Testis (tissue), 3 donors: ENCODE data around the gene MAGI2. TPM values are rescaled to one million over a fixed set of nuclear protein-coding genes. Genes with fewer than 3 reads are reported as not detected.

Source experiments
- DNase-seq: peaks from one replicate; pipeline ENCODE4 v3.0.0-alpha.2; 2019
- H3K27ac ChIP-seq, 2 donors: fragments of 200-600 bp; sonication (generic); one replicate each; pipeline ENCODE4 v1.5.1; 2019
- H3K27me3 ChIP-seq: fragments of 200-600 bp; sonication (generic); one replicate; pipeline ENCODE4 v1.5.1; 2019
- H3K36me3 ChIP-seq: fragments of 200-600 bp; sonication (generic); one replicate; pipeline ENCODE4 v1.5.1; 2017; ENCODE audit warnings: low read depth; ENCODE audit errors: missing control alignments
- H3K4me1 ChIP-seq: fragments of 200-600 bp; sonication (generic); one replicate; pipeline ENCODE4 v1.5.1; 2019
- H3K4me3 ChIP-seq, 2 donors: fragments of 200-600 bp; sonication (generic); one replicate each; pipeline ENCODE4 v1.5.1; 2017 to 2019
- H3K9me3 ChIP-seq: fragments of 200-600 bp; sonication (generic); one replicate; pipeline ENCODE4 v1.5.1; 2017
- CTCF ChIP-seq, 3 experiments: fragments of 450-650 bp in 2 of 3; fragments of 200-600 bp in 1 of 3; sonication (generic) in 1 of 3; IDR thresholded peaks; one replicate each; pipeline ENCODE4 v1.5.1; 2016 to 2019; ENCODE audit warnings: antibody characterized with exemption in 3 of 3, mild to moderate bottlenecking in 2 of 3, moderate library complexity in 1 of 3
- POLR2A ChIP-seq: fragments of 450-650 bp; IDR thresholded peaks from one replicate; pipeline ENCODE4 v1.6.1; 2017; ENCODE audit warnings: antibody characterized with exemption, mild to moderate bottlenecking, moderate library complexity
- WGBS, 2 donors: methylation state at CpG; one replicate each; pipeline ENCODE4 v1.1.5; 2018; 5-methylcytosine and 5-hydroxymethylcytosine counted together
- intact Hi-C: fragments of 100-400 bp; cut with DNase I; formaldehyde crosslinking; loops from one replicate; pipeline ENCODE4 v1.15.1; 2023; ENCODE audit warnings: low total_unique reads
- polyA plus RNA-seq: library from polyadenylated mRNA; stranded (reverse); fragments of 350-450 nt; fragmentation: Illumina TruSeq; extraction: RNeasy Lipid Tissue Mini Kit (QIAGEN cat#74804); gene quantifications from one replicate; pipeline ENCODE4 v1.2.3, GENCODE V29; 2014; ENCODE audit warnings: low read depth, low replicate concordance; ENCODE audit not compliant: insufficient read depth
- total RNA-seq, 2 donors: library from RNA; depleted of rRNA; stranded (reverse); fragments of >200 nt; gene quantifications; one replicate each; pipeline ENCODE4 v1.2.3, GENCODE V29; 2016

MAGI2 gene
- total and polyA plus RNA-seq, 3 donors from 2014 or later = 11.2 to 13.1 (median 12.4) TPM

- TF ChIP-seq CTCF (IDR thresholded peaks at IDR 0.05) (no peak), POLR2A (no peak)
- no peaks in the 10 kb centered on the region for H3K4me1 ChIP-seq
- H3K27me3 ChIP-seq = no peaks in the 10 kb centered on the region
- no peak overlapping the region for H3K4me3 ChIP-seq
- no peaks in the 10 kb centered on the region for H3K36me3 ChIP-seq
- intact Hi-C loops = no loop called here
- H3K9me3 ChIP-seq = no peaks in the 10 kb centered on the region
- no peak overlapping the region for H3K27ac ChIP-seq
- DNase-seq = no peak
- 91 to 95% methylated on average over 2 of the region's 2 CpGs for WGBS, 2 donors
Observed at GRCh38 chr7:78143661-78144060, 1309.8 kb downstream of the MAGI2 start.

GRCh38 chr7:78141522-78142281, 1311.8 kb downstream of the MAGI2 start:
- no peaks in the 10 kb centered on the region for H3K36me3 ChIP-seq
- H3K27ac ChIP-seq = no peak overlapping the region
- no peak for DNase-seq
- no peaks in the 10 kb centered on the region for H3K9me3 ChIP-seq
- no peak overlapping the region for H3K4me3 ChIP-seq
- no peaks in the 10 kb centered on the region for H3K27me3 ChIP-seq
- intact Hi-C loops = no loop called here
- TF ChIP-seq CTCF (IDR thresholded peaks at IDR 0.05) = no peak
- TF ChIP-seq POLR2A = no peak
- no peaks in the 10 kb centered on the region for H3K4me1 ChIP-seq
- 69 to 71% methylated on average over 9 of the region's 9 CpGs for WGBS, 2 donors

GRCh38 chr7:78140109-78140508, 1313.4 kb downstream of the MAGI2 start:
- intact Hi-C loops = no loop called here
- no peak for DNase-seq
- WGBS, 2 donors = 82 to 85% methylated on average over 2 of the region's 2 CpGs
- TF ChIP-seq POLR2A (no peak), CTCF (IDR thresholded peaks at IDR 0.05) (no peak)
- Histone ChIP-seq H3K9me3 (no peaks in the 10 kb centered on the region), H3K27ac (no peak overlapping the region), H3K36me3 (no peaks in the 10 kb centered on the region), H3K4me3 (no peak overlapping the region), H3K4me1 (no peaks in the 10 kb centered on the region), H3K27me3 (no peaks in the 10 kb centered on the region)

GRCh38 chr7:78139335-78139734, 1314.1 kb downstream of the MAGI2 start:
- WGBS, 2 donors = 44 to 49% methylated on average over 3 of the region's 3 CpGs
- intact Hi-C loops = no loop called here
- no peak overlapping the region for H3K4me3 ChIP-seq

More at GRCh38 chr7:78139335-78139734, 1314.1 kb downstream of the MAGI2 start:
- Histone ChIP-seq H3K36me3 (no peaks in the 10 kb centered on the region), H3K27ac (no peak overlapping the region), H3K27me3 (no peaks in the 10 kb centered on the region), H3K9me3 (no peaks in the 10 kb centered on the region), H3K4me1 (no peaks in the 10 kb centered on the region)
- no peak for DNase-seq
- TF ChIP-seq POLR2A (no peak), CTCF (IDR thresholded peaks at IDR 0.05) (no peak)
